Left lung (tissue), 10 donors: ENCODE measurements around the gene TACR1. TPM values are rescaled to one million over a fixed set of nuclear protein-coding genes. Genes with fewer than 3 reads are reported as not detected.
"Not testable (repeated sequence)": the region's sequence is repeated elsewhere in the genome, so short reads cannot be mapped to it uniquely, and the experiment has no call there.

Source experiments
- ATAC-seq: fragments of 200-7000 bp; cut with Tn5 transposase; one replicate; pipeline ENCODE4 v1.9.1; 2020; ENCODE audit warnings: moderate library complexity
- DNase-seq, 4 donors: peaks; one replicate each; pipeline ENCODE4 v3.0.0-alpha.2; 2013 to 2020
- H3K27ac ChIP-seq, 2 donors: fragments of 200-600 bp; sonication (generic) in 1 of 2; one replicate each; pipeline versions ENCODE4 v1.5.0 to v1.8.0; 2020 to 2021
- H3K27me3 ChIP-seq, 2 donors: fragments of 200-600 bp; sonication (generic) in 1 of 2; one replicate each; pipeline versions ENCODE4 v1.5.0 to v1.8.0; 2020 to 2021
- H3K36me3 ChIP-seq, 2 donors: fragments of 200-600 bp; sonication (generic) in 1 of 2; one replicate each; pipeline versions ENCODE4 v1.5.0 to v1.8.0; 2020 to 2021
- H3K4me1 ChIP-seq, 2 donors: fragments of 200-600 bp; one replicate each; pipeline ENCODE4 v1.8.0; 2021
- H3K4me3 ChIP-seq, 2 donors: fragments of 200-600 bp; sonication (generic) in 1 of 2; one replicate each; pipeline versions ENCODE4 v1.5.0 to v1.8.0; 2020 to 2021; ENCODE audit warnings: mild to moderate bottlenecking in 1 of 2
- H3K9me3 ChIP-seq, 2 donors: fragments of 200-600 bp; sonication (generic) in 1 of 2; one replicate each; pipeline versions ENCODE4 v1.5.0 to v1.8.0; 2020 to 2021
- CTCF ChIP-seq, 2 donors: fragments of 200-600 bp; sonication (generic) in 1 of 2; IDR thresholded peaks; one replicate each; pipeline versions ENCODE4 v1.5.0 to v1.8.0; 2021; ENCODE audit warnings: antibody characterized with exemption in 2 of 2
- intact Hi-C, 2 donors: fragments of 100-400 bp; cut with DNase I; formaldehyde crosslinking; loops; one replicate each; pipeline versions ENCODE4 v1.11.2 to v1.14.2; 2022
- polyA plus RNA-seq, 6 donors: library from polyadenylated mRNA; unstranded; fragments of 120-200 nt; gene quantifications; one replicate each; pipeline ENCODE4 v1.2.1, GENCODE V29; 2013; ENCODE audit not compliant: insufficient read length in 6 of 6
- total RNA-seq, 2 donors: library from RNA; stranded (reverse); fragmentation: NEBNext Ultra II Directional; extraction: Animal tissue kit (Norgen Biotek cat#: 25700); gene quantifications; one replicate each; pipeline ENCODE4 v1.2.1, GENCODE V29; 2021
- donor health status: DM: no; HTN: yes; CAD: no.
- donor health status: DM: no; HTN: no; CAD: no.

The TACR1 gene
- total and polyA plus RNA-seq, 8 donors: 0.09 to 3.2 (median 2.2) TPM

DNA sequence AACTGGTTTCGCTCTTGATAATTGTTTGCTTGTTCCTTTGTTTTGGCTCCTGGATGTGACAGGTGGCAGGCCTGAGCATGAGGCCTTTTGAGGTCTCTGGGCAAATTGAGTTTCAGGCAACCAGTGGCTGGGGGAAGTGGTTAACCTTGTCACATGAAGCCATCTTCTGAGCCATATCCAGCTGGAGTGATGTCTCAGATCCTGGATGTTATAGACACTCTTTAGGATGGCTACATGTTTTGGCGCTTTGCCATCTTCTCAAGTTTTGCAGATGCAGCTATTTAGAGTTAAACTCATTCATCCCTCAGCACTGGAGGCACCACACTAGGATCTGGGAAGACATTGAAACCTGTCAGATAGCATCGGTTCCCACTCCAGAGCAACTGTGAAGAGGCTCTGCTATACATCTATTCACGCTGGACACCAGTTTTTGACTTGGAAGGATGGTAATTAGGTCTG, 25.3 kb upstream of the TACR1 start:
- no peaks in the 10 kb centered on the region for H3K4me1 ChIP-seq

DNA sequence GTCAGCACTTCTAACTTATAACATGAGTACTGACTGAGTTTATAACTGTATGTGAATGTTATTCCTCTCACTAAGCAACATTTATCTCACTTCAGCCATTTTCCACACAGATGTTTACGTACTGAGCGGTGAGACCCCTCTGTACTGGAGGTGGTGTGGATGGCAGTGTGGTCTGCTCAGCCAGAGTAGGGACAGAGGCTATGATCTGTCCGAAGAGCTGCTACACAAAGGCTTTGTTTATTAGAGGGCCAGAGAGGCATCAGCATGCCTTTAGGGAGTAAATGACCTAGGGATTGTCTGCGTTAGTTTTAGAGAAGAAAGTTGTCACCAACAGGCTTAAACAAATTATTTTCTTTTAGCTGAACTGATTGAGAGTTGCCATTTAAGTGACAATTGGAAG, 23.2 kb upstream of the TACR1 start:
- Histone ChIP-seq H3K27me3 (no peaks in the 10 kb centered on the region), H3K4me3 (no peak overlapping the region), H3K27ac (no peak overlapping the region), H3K9me3 (no peaks in the 10 kb centered on the region), H3K4me1 (no peaks in the 10 kb centered on the region), H3K36me3 (no peaks in the 10 kb centered on the region)
- DNase-seq (no peak), ATAC-seq (no peak)
- intact Hi-C loops: no loop called here
- TF ChIP-seq CTCF (IDR thresholded peaks at IDR 0.05): no peak

More for the DNA sequence above, 25.3 kb upstream of the TACR1 start:
- Histone ChIP-seq H3K27me3 (no peaks in the 10 kb centered on the region), H3K36me3 (no peaks in the 10 kb centered on the region), H3K27ac (no peak overlapping the region), H3K4me3 (no peak overlapping the region), H3K9me3 (no peaks in the 10 kb centered on the region)
- DNase-seq (no peak), ATAC-seq (no peak)
- no peak for TF ChIP-seq CTCF (IDR thresholded peaks at IDR 0.05)
- intact Hi-C loops: no loop called here

DNA sequence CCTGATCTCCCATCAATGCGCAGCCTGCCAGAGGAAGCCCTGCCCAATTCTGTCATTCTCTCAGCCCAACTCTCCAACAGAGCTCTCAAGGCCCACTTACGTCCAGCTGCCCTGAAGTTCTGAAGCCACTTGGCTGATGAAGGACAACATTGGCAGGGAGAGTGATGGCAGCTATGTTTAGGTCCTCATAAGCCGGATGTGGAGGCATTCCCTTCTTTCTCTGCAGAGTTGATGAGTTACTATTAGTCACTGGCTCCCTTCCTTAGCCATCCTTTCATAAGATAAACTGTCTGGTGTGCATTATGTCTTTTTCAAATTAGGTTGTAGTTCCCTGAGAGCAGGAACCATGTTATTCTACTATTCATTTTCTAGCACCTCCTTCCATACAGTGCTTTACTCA, 22.5 kb upstream of the TACR1 start:
- H3K4me1 ChIP-seq: no peaks in the 10 kb centered on the region
- no peak overlapping the region for H3K4me3 ChIP-seq
- no peak overlapping the region for H3K27ac ChIP-seq
- H3K27me3 ChIP-seq: no peaks in the 10 kb centered on the region
- intact Hi-C loops: no loop called here
- ATAC-seq: no peak
- no peaks in the 10 kb centered on the region for H3K9me3 ChIP-seq
- no peak for TF ChIP-seq CTCF (IDR thresholded peaks at IDR 0.05)
- no peaks in the 10 kb centered on the region for H3K36me3 ChIP-seq
- DNase-seq: no peak

DNA sequence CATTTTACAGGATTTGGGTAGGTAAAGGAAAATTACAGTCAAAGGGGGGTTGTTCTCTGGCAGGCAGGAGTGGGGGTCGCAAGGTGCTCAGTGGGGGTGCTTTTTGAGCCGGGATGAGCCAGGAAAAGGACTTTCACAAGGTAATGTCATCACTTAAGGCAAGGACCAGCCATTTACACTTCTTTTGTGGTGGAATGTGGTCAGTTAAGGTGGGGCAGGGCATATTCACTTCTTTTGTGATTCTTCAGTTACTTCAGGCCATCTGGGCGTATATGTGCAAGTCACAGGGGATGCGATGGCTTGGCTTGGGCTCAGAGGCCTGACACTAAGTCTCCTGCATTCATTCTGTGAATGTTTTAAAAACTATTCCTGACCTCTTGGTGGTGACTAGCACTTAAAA, 19.9 kb upstream of the TACR1 start:
- DNase-seq, H3K27ac ChIP-seq, H3K4me1 ChIP-seq, H3K9me3 ChIP-seq, H3K4me3 ChIP-seq, H3K27me3 ChIP-seq, H3K36me3 ChIP-seq, intact Hi-C loops, ATAC-seq: not testable (repeated sequence)

DNA sequence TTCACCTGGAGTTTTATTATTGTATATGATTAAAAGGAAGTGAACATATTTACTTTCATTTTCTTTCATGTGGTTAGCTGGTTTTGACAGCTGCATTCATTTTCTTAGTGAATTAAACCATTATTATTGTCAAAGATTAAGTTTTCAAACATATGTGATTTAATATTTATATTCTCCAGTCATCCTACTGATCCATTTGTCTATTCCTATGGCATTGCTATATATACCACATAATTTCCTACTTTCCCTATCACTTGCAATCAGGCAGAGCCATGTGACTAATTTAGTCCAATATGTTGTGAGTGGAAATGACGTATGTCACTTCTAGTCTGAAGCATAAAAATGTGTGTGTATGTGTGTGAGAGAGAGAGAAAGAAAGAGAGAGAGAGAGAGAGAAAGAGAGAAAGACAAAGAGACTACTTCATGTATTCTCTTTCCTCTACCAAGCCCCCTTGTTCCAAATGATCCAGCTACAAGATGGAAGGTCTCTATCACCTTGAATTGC, 12.0 kb upstream of the TACR1 start:
- Histone ChIP-seq H3K4me1 (no peaks in the 10 kb centered on the region), H3K36me3 (no peaks in the 10 kb centered on the region), H3K4me3 (no peak overlapping the region), H3K27ac (no peak overlapping the region), H3K9me3 (no peaks in the 10 kb centered on the region), H3K27me3 (no peaks in the 10 kb centered on the region)
- no peak for TF ChIP-seq CTCF (IDR thresholded peaks at IDR 0.05)
- intact Hi-C loops: no loop called here
- ATAC-seq: no peak
- DNase-seq: no peak

GRCh38 chr2:75210409-75210808, 11.1 kb upstream of the TACR1 start:
- no peak overlapping the region for H3K4me3 ChIP-seq
- no peak overlapping the region for H3K27ac ChIP-seq
- no peak for DNase-seq
- no peaks in the 10 kb centered on the region for H3K27me3 ChIP-seq
- no peak for TF ChIP-seq CTCF (IDR thresholded peaks at IDR 0.05)
- intact Hi-C loops: no loop called here
- H3K4me1 ChIP-seq: no peaks in the 10 kb centered on the region
- ATAC-seq: no peak
- no peaks in the 10 kb centered on the region for H3K9me3 ChIP-seq
- H3K36me3 ChIP-seq: no peaks in the 10 kb centered on the region
